ENCODE data around the gene NTM. TPM values are rescaled to one million over a fixed set of nuclear protein-coding genes. Genes with fewer than 3 reads are reported as not detected.

Gene NTM
- total and polyA plus RNA-seq, 2 of the 8 experiments (the other 6 are each of a cell fraction or from before 2014, with no cell fraction given) = 13.4 to 20.0 TPM

GRCh38 chr11:132174362-132175255, 804.2 kb downstream of the NTM start:
- H2AFZ ChIP-seq (ENCODE audit: low read length) = no peak overlapping the region
- no peak overlapping the region for H4K5ac ChIP-seq (ENCODE audit: insufficient read length, low read depth, low read length)
- no peak overlapping the region for H3K4me3 ChIP-seq (ENCODE audit: extremely low read depth in 1 of 4, insufficient read depth in 2 of 4, low read depth in 3 of 4, low read length in 4 of 4)
- WGBS, 2 experiments (ENCODE audit: extremely low coverage in 1 of 2, insufficient coverage in 1 of 2, insufficient read length in 1 of 2, insufficient replicate concordance in 2 of 2, low coverage in 1 of 2, low lambda C conversion rate in 2 of 2, missing lambda C conversion rate in 1 of 2) = 92% methylated on average over 15 of the region's 15 CpGs; no CpG with 5 or more reads in 1 of the 2 experiments
- CTCF ChIA-PET (ENCODE audit: partially characterized antibody) = interaction anchor here (1.3 to 1.9 kb wide), 4 partner anchors 10 to 105 kb away, joined by 3 to 6 read pairs (median 4); no protein-coding TSS in a partner anchor
- H2BK15ac ChIP-seq (ENCODE audit: low read length) = no peak overlapping the region
- H2AK5ac ChIP-seq (ENCODE audit: low read depth, low read length) = no peak overlapping the region
- no peaks in the 10 kb centered on the region; the same call in 1 of the 2 replicates for H3K23me2 ChIP-seq (ENCODE audit: low read depth, low read length)
- H4K91ac ChIP-seq (replicated peaks; ENCODE audit: insufficient read length, low read length) = no peak overlapping the region
- no peaks in the 10 kb centered on the region for H3K9me3 ChIP-seq (ENCODE audit: insufficient read depth in 2 of 2, low read depth in 1 of 2, low read length in 1 of 2)
- DNase-seq (ENCODE audit: low read depth in 1 of 2, low spot score in 2 of 2) (no peak), FAIRE-seq (no peak)
- no peak for TF ChIP-seq SP1 (IDR thresholded peaks at IDR 0.05; ENCODE audit: low read depth, low read length)
- TF ChIP-seq, protein P1, sequence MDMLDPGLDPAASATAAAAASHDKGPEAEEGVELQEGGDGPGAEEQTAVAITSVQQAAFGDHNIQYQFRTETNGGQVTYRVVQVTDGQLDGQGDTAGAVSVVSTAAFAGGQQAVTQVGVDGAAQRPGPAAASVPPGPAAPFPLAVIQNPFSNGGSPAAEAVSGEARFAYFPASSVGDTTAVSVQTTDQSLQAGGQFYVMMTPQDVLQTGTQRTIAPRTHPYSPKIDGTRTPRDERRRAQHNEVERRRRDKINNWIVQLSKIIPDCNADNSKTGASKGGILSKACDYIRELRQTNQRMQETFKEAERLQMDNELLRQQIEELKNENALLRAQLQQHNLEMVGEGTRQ (IDR thresholded peaks at IDR 0.05; ENCODE audit: low read length) = no peak
- H3K4me1 ChIP-seq (replicated peaks in 1 of 4; ENCODE audit: control insufficient read depth in 3 of 4, insufficient read depth in 4 of 4, low read length in 3 of 4) = no peaks in the 10 kb centered on the region
- no peak overlapping the region for H2BK20ac ChIP-seq (ENCODE audit: low read length)
- H3K4me2 ChIP-seq (ENCODE audit: insufficient read depth in 1 of 2, low read depth in 2 of 2, low read length in 2 of 2) = no peak overlapping the region
- H2BK120ac ChIP-seq (replicated peaks; ENCODE audit: low read depth, low read length) = no peak overlapping the region
- H3K79me1 ChIP-seq (ENCODE audit: low read depth, low read length) = no peaks in the 10 kb centered on the region
- H3K27me3 ChIP-seq (replicated peaks in 1 of 4; ENCODE audit: control insufficient read depth in 3 of 4, extremely low read depth in 1 of 4, insufficient read depth in 3 of 4, low read length in 3 of 4) = no peaks in the 10 kb centered on the region
- no peaks in the 10 kb centered on the region for H4K20me1 ChIP-seq (replicated peaks in 1 of 2; ENCODE audit: control insufficient read depth in 1 of 2, insufficient read depth in 2 of 2, low read length in 2 of 2)
- H3K23ac ChIP-seq (ENCODE audit: insufficient read length) = no peak overlapping the region
- POLR2A ChIA-PET (ENCODE audit: partially characterized antibody) = interaction anchor here (0.7 kb wide), 1 partner anchor 294 kb away, joined by 3 read pairs; no protein-coding TSS in a partner anchor
- H3K18ac ChIP-seq (ENCODE audit: extremely low read depth, low read length) = no peak overlapping the region
- no peaks in the 10 kb centered on the region for H3K79me2 ChIP-seq (ENCODE audit: control insufficient read depth in 1 of 2, insufficient read depth in 2 of 2, low read length in 2 of 2)
- H2BK12ac ChIP-seq (ENCODE audit: low read depth, low read length) = no peak overlapping the region
- H3K4ac ChIP-seq (replicated peaks; ENCODE audit: insufficient read length, low read depth, low read length) = no peak overlapping the region
- no peak overlapping the region for H2BK5ac ChIP-seq (ENCODE audit: low read depth, low read length)
- no peak overlapping the region for H3K9ac ChIP-seq (replicated peaks in 1 of 4; ENCODE audit: extremely low read depth in 1 of 4, low read depth in 3 of 4, low read length in 3 of 4)
- H3K56ac ChIP-seq (replicated peaks; ENCODE audit: insufficient read length, low read depth, low read length) = no peak overlapping the region
- no peak overlapping the region for H3K14ac ChIP-seq (ENCODE audit: insufficient read length)
- H3K36me3 ChIP-seq (ENCODE audit: control insufficient read depth in 2 of 4, insufficient read depth in 4 of 4, low read length in 3 of 4) = no peaks in the 10 kb centered on the region
- no peak overlapping the region; the same call in 1 of the 2 replicates for H4K8ac ChIP-seq (ENCODE audit: extremely low read depth, insufficient read depth, low read length)
- H3K27ac ChIP-seq (ENCODE audit: low read depth, low read length) = no peak overlapping the region
